Activated CD8-positive, alpha-beta memory T cell treated with anti-CD3 and anti-CD28 coated beads, Interleukin-2, amount 50 U/mL, for 1 hour (primary cell): ENCODE results near the gene BUD23.
"Not testable (repeated sequence)": the region's sequence is repeated elsewhere in the genome, so short reads cannot be mapped to it uniquely, and the experiment has no call there.

Source experiments
- DNase-seq: peaks from one replicate; pipeline ENCODE4 v3.0.0-alpha.2; 2020; ENCODE audit errors: extremely low read depth

The BUD23 gene

GRCh38 chr7:73700581-73701134 is 17.3 kb downstream of the BUD23 start:
- no peak for DNase-seq

- no peak for DNase-seq
Observed at GRCh38 chr7:73701357-73701995, 18.1 kb downstream of the BUD23 start.

- no peak for DNase-seq
Observed at GRCh38 chr7:73702226-73702625, 18.8 kb downstream of the BUD23 start.

- DNase-seq = no peak
Observed at GRCh38 chr7:73702665-73703064, 19.3 kb downstream of the BUD23 start.

GRCh38 chr7:73703225-73703624 is 19.8 kb downstream of the BUD23 start:
- no peak for DNase-seq

- DNase-seq = no peak
Observed at GRCh38 chr7:73703757-73704639, 20.6 kb downstream of the BUD23 start.

GRCh38 chr7:73704640-73705550 is 21.5 kb downstream of the BUD23 start:
- no peak for DNase-seq

GRCh38 chr7:73705551-73705920 is 22.1 kb downstream of the BUD23 start:
- no peak for DNase-seq

GRCh38 chr7:73706126-73707044 is 23.0 kb downstream of the BUD23 start:
- DNase-seq = no peak

GRCh38 chr7:73707045-73707631 is 23.7 kb downstream of the BUD23 start:
- DNase-seq = no peak

- DNase-seq = no peak
Observed at GRCh38 chr7:73708961-73709549, 25.7 kb downstream of the BUD23 start.

- no peak for DNase-seq
Observed at GRCh38 chr7:73712773-73713172, 29.4 kb downstream of the BUD23 start.

GRCh38 chr7:73713319-73713718 is 29.9 kb downstream of the BUD23 start:
- not testable (repeated sequence) for DNase-seq

GRCh38 chr7:73715648-73716317 is 32.4 kb downstream of the BUD23 start:
- no peak for DNase-seq

GRCh38 chr7:73716318-73716890 is 33.0 kb downstream of the BUD23 start:
- no peak for DNase-seq

- DNase-seq = no peak
Observed at GRCh38 chr7:73717025-73717807, 33.8 kb downstream of the BUD23 start.

- peak; percentile 62 for DNase-seq
Observed at GRCh38 chr7:73717991-73718405, 34.6 kb downstream of the BUD23 start.

GRCh38 chr7:73718438-73718881 is 35.1 kb downstream of the BUD23 start:
- no peak for DNase-seq
